ENCODE results near the gene OTC. TPM values are rescaled to one million over a fixed set of nuclear protein-coding genes. Genes with fewer than 3 reads are reported as not detected.

OTC gene
- total and polyA plus RNA-seq, 2 donors: 0.05 to 0.11 TPM

- no peaks in the 10 kb centered on the region for H3K9me3 ChIP-seq (ENCODE audit: control insufficient read depth in 2 of 2, insufficient read depth in 1 of 2, low read length in 1 of 2)
- H3K4me3 ChIP-seq (ENCODE audit: low read length in 2 of 2): no peak overlapping the region
- no peak for DNase-seq (ENCODE audit: low read depth in 6 of 9, low spot score in 9 of 9)
- WGBS: 96% methylated on average over 5 of the region's 5 CpGs
- no peaks in the 10 kb centered on the region for H3K27me3 ChIP-seq (ENCODE audit: control insufficient read depth in 2 of 2, insufficient read depth in 1 of 2, low read length in 1 of 2)
- no peak overlapping the region for H3K27ac ChIP-seq (ENCODE audit: low read depth in 1 of 2, low read length in 1 of 2)
- no peaks in the 10 kb centered on the region for H3K4me1 ChIP-seq (ENCODE audit: control insufficient read depth in 2 of 2, insufficient read depth in 2 of 2, low read length in 2 of 2)
- peaks cover 0 to 2% of the 10 kb centered on the region in 2 donors for H3K36me3 ChIP-seq (ENCODE audit: control insufficient read depth in 2 of 2, insufficient read depth in 2 of 2, low read length in 1 of 2)
These were observed 31.6 kb upstream of the OTC start for GRCh38 chrX:38320819-38321218.

- WGBS: 92% methylated on average over 3 of the region's 3 CpGs
- Histone ChIP-seq H3K9me3 (ENCODE audit: control insufficient read depth in 2 of 2, insufficient read depth in 1 of 2, low read length in 1 of 2) (no peaks in the 10 kb centered on the region), H3K36me3 (ENCODE audit: control insufficient read depth in 2 of 2, insufficient read depth in 2 of 2, low read length in 1 of 2) (no peaks in the 10 kb centered on the region), H3K4me3 (ENCODE audit: low read length in 2 of 2) (no peak overlapping the region), H3K4me1 (ENCODE audit: control insufficient read depth in 2 of 2, insufficient read depth in 2 of 2, low read length in 2 of 2) (no peaks in the 10 kb centered on the region), H3K27me3 (ENCODE audit: control insufficient read depth in 2 of 2, insufficient read depth in 1 of 2, low read length in 1 of 2) (no peaks in the 10 kb centered on the region), H3K27ac (ENCODE audit: low read depth in 1 of 2, low read length in 1 of 2) (no peak overlapping the region)
- no peak for DNase-seq (ENCODE audit: low read depth in 6 of 9, low spot score in 9 of 9)
These were observed 26.3 kb upstream of the OTC start for GRCh38 chrX:38326086-38326485.

DNA sequence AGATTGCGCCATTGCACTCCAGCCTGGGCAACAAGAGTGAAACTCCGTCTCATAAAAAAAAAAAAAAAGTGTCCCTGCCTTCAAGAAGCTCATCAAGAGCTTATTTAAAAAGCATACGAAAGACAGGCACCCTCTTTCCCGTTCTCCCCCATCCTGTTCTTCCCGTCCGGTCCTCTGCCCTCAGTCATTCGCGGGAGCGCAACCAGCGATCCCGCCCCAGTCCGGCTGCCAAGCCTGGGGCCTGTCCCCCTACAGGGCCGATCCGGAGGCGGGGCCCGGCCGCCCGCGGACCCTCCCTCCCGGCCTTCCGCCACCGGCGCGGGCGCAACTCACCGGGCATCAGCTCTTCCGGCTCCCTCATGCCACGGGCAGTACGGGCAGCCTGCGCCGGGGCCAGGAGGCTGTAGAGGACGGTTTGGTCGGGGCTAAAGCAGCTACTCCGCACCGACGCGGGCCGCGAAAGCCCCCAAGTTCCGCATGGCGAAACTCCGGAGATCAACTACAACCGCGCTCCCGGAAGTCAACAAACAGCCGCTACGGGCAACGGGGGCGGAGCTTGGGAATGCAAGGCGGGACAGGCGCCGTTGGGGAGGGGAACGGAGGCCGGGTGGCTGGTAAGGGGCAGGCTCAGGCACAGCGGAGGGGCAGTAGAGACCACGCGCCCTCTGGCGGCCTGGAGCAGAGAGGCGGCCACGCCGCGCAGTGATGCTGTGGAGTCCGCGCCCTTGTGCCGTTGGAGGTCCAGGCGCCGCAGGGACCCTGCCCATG lies 25.2 kb upstream of the OTC start, which contains the start of gene RPGR:
Gene RPGR (minus strand): TSS at position 503 of the 768 bp plus-strand sequence. CDS start 142 bp downstream, at position 361.
- Histone ChIP-seq H3K4me1 (ENCODE audit: control insufficient read depth in 2 of 2, insufficient read depth in 2 of 2, low read length in 2 of 2) (no peaks in the 10 kb centered on the region), H3K36me3 (ENCODE audit: control insufficient read depth in 2 of 2, insufficient read depth in 2 of 2, low read length in 1 of 2) (no peaks in the 10 kb centered on the region), H3K27me3 (ENCODE audit: control insufficient read depth in 2 of 2, insufficient read depth in 1 of 2, low read length in 1 of 2) (no peaks in the 10 kb centered on the region), H3K27ac (ENCODE audit: low read depth in 1 of 2, low read length in 1 of 2) (peak within 1 kb of the TSS; percentile 60 to 65), H3K9me3 (ENCODE audit: control insufficient read depth in 2 of 2, insufficient read depth in 1 of 2, low read length in 1 of 2) (no peaks in the 10 kb centered on the region), H3K4me3 (ENCODE audit: low read length in 2 of 2) (peak within 1 kb of the TSS; percentile 65 to 74)
- DNase-seq (ENCODE audit: low read depth in 6 of 9, low spot score in 9 of 9): peak; percentile 64 to 93 (median 79)
- WGBS: under 1% methylated on average over 67 of the region's 67 CpGs

DNA sequence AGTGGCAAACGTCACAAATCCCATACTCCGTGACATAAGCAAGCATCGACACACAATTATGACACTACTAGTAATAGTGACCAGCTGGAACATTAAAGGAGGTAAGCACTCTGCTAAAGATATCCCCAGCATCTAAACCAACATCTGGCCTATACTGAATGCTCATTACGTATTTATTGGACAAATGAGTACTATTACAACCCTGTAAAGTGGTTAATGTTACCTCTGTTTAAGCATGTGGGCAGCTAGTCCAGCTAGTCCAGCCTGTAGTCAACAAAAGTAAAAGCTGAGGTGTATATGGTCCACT lies 24.7 kb upstream of the OTC start:
- H3K9me3 ChIP-seq (ENCODE audit: control insufficient read depth in 2 of 2, insufficient read depth in 1 of 2, low read length in 1 of 2): no peaks in the 10 kb centered on the region
- H3K27me3 ChIP-seq (ENCODE audit: control insufficient read depth in 2 of 2, insufficient read depth in 1 of 2, low read length in 1 of 2): no peaks in the 10 kb centered on the region
- peak overlapping the region; percentile 65 to 74 for H3K4me3 ChIP-seq (ENCODE audit: low read length in 2 of 2)
- no peak for DNase-seq (ENCODE audit: low read depth in 6 of 9, low spot score in 9 of 9)
- no peak overlapping the region for H3K27ac ChIP-seq (ENCODE audit: low read depth in 1 of 2, low read length in 1 of 2)
- H3K4me1 ChIP-seq (ENCODE audit: control insufficient read depth in 2 of 2, insufficient read depth in 2 of 2, low read length in 2 of 2): no peaks in the 10 kb centered on the region
- 26% methylated on average over 4 of the region's 4 CpGs for WGBS
- no peaks in the 10 kb centered on the region for H3K36me3 ChIP-seq (ENCODE audit: control insufficient read depth in 2 of 2, insufficient read depth in 2 of 2, low read length in 1 of 2)

DNA sequence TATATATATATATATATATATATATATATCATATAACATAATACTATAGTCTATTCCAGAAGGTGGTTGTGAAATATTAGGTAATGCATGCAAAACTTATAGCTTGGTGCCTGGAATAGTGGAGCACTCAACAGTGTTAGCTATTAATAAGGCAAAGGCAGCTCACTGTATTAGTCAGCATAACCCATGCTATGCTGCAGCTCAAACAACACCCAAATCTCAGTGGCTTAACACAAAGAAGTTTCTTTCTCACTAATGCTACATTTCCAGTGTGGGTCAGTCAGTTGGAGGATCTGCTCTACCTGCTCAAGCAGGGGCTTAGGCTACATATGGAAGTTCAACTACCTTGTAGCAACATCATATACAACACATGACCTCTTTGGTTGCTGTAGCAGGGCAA lies 19.9 kb upstream of the OTC start:
- Histone ChIP-seq H3K4me1 (ENCODE audit: control insufficient read depth in 2 of 2, insufficient read depth in 2 of 2, low read length in 2 of 2) (no peaks in the 10 kb centered on the region), H3K4me3 (ENCODE audit: low read length in 2 of 2) (no peak overlapping the region), H3K27me3 (ENCODE audit: control insufficient read depth in 2 of 2, insufficient read depth in 1 of 2, low read length in 1 of 2) (no peaks in the 10 kb centered on the region), H3K27ac (ENCODE audit: low read depth in 1 of 2, low read length in 1 of 2) (no peak overlapping the region), H3K9me3 (ENCODE audit: control insufficient read depth in 2 of 2, insufficient read depth in 1 of 2, low read length in 1 of 2) (no peaks in the 10 kb centered on the region), H3K36me3 (ENCODE audit: control insufficient read depth in 2 of 2, insufficient read depth in 2 of 2, low read length in 1 of 2) (no peaks in the 10 kb centered on the region)
- DNase-seq (ENCODE audit: low read depth in 6 of 9, low spot score in 9 of 9): no peak

GRCh38 chrX:38335382-38335781 lies 17.0 kb upstream of the OTC start:
- no peak for DNase-seq (ENCODE audit: low read depth in 6 of 9, low spot score in 9 of 9)
- H3K27me3 ChIP-seq (ENCODE audit: control insufficient read depth in 2 of 2, insufficient read depth in 1 of 2, low read length in 1 of 2): no peaks in the 10 kb centered on the region

GRCh38 chrX:38336538-38337240 lies 15.7 kb upstream of the OTC start:
- Histone ChIP-seq H3K27ac (ENCODE audit: low read depth in 1 of 2, low read length in 1 of 2) (no peak overlapping the region), H3K4me3 (ENCODE audit: low read length in 2 of 2) (no peak overlapping the region), H3K4me1 (ENCODE audit: control insufficient read depth in 2 of 2, insufficient read depth in 2 of 2, low read length in 2 of 2) (no peaks in the 10 kb centered on the region), H3K27me3 (ENCODE audit: control insufficient read depth in 2 of 2, insufficient read depth in 1 of 2, low read length in 1 of 2) (no peaks in the 10 kb centered on the region), H3K9me3 (ENCODE audit: control insufficient read depth in 2 of 2, insufficient read depth in 1 of 2, low read length in 1 of 2) (no peaks in the 10 kb centered on the region), H3K36me3 (ENCODE audit: control insufficient read depth in 2 of 2, insufficient read depth in 2 of 2, low read length in 1 of 2) (no peaks in the 10 kb centered on the region)
- no peak for DNase-seq (ENCODE audit: low read depth in 6 of 9, low spot score in 9 of 9)
- WGBS: 46% methylated on average over 5 of the region's 5 CpGs

More at GRCh38 chrX:38335382-38335781, 17.0 kb upstream of the OTC start:
- H3K4me1 ChIP-seq (ENCODE audit: control insufficient read depth in 2 of 2, insufficient read depth in 2 of 2, low read length in 2 of 2): no peaks in the 10 kb centered on the region
- no peaks in the 10 kb centered on the region for H3K36me3 ChIP-seq (ENCODE audit: control insufficient read depth in 2 of 2, insufficient read depth in 2 of 2, low read length in 1 of 2)
- no peaks in the 10 kb centered on the region for H3K9me3 ChIP-seq (ENCODE audit: control insufficient read depth in 2 of 2, insufficient read depth in 1 of 2, low read length in 1 of 2)
- H3K27ac ChIP-seq (ENCODE audit: low read depth in 1 of 2, low read length in 1 of 2): no peak overlapping the region
- H3K4me3 ChIP-seq (ENCODE audit: low read length in 2 of 2): no peak overlapping the region

GRCh38 chrX:38341442-38341841 lies 11.0 kb upstream of the OTC start:
- Histone ChIP-seq H3K36me3 (ENCODE audit: control insufficient read depth in 2 of 2, insufficient read depth in 2 of 2, low read length in 1 of 2) (no peaks in the 10 kb centered on the region), H3K4me1 (ENCODE audit: control insufficient read depth in 2 of 2, insufficient read depth in 2 of 2, low read length in 2 of 2) (no peaks in the 10 kb centered on the region), H3K27ac (ENCODE audit: low read depth in 1 of 2, low read length in 1 of 2) (no peak overlapping the region), H3K4me3 (ENCODE audit: low read length in 2 of 2) (no peak overlapping the region), H3K9me3 (ENCODE audit: control insufficient read depth in 2 of 2, insufficient read depth in 1 of 2, low read length in 1 of 2) (no peaks in the 10 kb centered on the region), H3K27me3 (ENCODE audit: control insufficient read depth in 2 of 2, insufficient read depth in 1 of 2, low read length in 1 of 2) (no peaks in the 10 kb centered on the region)
- DNase-seq (ENCODE audit: low read depth in 6 of 9, low spot score in 9 of 9): no peak
- 97% methylated on average over 3 of the region's 3 CpGs for WGBS

- H3K4me3 ChIP-seq (ENCODE audit: low read length in 2 of 2): no peak overlapping the region
- H3K9me3 ChIP-seq (ENCODE audit: control insufficient read depth in 2 of 2, insufficient read depth in 1 of 2, low read length in 1 of 2): no peaks in the 10 kb centered on the region
- H3K27me3 ChIP-seq (ENCODE audit: control insufficient read depth in 2 of 2, insufficient read depth in 1 of 2, low read length in 1 of 2): no peaks in the 10 kb centered on the region
- H3K27ac ChIP-seq (ENCODE audit: low read depth in 1 of 2, low read length in 1 of 2): no peak overlapping the region
- WGBS: 88% methylated on average over 2 of the region's 2 CpGs
- no peaks in the 10 kb centered on the region for H3K4me1 ChIP-seq (ENCODE audit: control insufficient read depth in 2 of 2, insufficient read depth in 2 of 2, low read length in 2 of 2)
- no peaks in the 10 kb centered on the region for H3K36me3 ChIP-seq (ENCODE audit: control insufficient read depth in 2 of 2, insufficient read depth in 2 of 2, low read length in 1 of 2)
- DNase-seq (ENCODE audit: low read depth in 6 of 9, low spot score in 9 of 9): no peak
These were observed 9.3 kb upstream of the OTC start for GRCh38 chrX:38342853-38343778.

Data from thymus (tissue), 11 donors.